Stimulated activated CD4-positive, alpha-beta T cell treated with anti-CD3 and anti-CD28 coated beads, TNF-alpha, amount 100 ng/mL, for 1 hour (primary cell): ENCODE results near the gene REEP6.

Source experiments
- DNase-seq, 3 donors: peaks; one replicate each; pipeline ENCODE4 v3.0.0-alpha.2; 2020; ENCODE audit warnings: low read depth in 3 of 3, low spot score in 1 of 3

REEP6 gene

DNA sequence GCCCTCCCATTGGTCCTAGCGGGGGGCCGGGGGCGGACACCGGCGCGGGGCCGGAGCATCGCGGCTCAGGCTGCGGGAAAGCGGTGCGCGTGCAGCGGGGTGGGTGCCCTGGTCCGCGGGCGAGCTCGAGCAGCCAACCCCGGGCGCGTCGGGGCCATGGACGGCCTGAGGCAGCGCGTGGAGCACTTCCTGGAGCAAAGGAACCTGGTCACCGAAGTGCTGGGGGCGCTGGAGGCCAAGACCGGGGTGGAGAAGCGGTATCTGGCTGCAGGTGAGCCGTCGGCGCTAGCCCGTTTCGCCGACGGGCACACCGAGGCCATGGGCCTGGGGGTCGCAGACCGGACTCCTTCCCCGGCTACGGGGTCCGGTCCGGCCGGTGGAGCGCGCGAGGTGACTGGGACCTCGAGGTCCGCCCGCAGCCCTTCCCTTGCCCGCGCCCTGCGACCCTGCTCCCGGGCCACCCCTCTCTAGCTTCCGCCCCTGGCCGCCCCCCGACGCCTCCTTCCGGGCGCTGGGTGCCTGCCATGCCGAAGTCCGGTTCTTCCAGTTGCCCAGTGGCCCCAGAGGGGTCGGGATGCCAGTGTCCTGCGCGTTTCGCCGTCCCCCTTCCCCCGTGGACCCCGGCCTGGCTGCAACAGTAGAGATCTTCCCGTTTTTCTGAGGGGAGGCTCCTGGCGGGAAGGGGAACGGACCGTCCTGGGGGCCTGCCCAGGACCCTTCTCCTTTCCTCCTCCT lies at the start of gene REEP6:
REEP6 (plus strand) TSS at position 68 of the 735 bp plus-strand sequence; CDS start at position 157, 89 bp downstream.
- DNase-seq = no peak

GRCh38 chr19:1441677-1442438 lies 49.1 kb upstream of the REEP6 start:
- DNase-seq = no peak

GRCh38 chr19:1445185-1445931 lies 45.6 kb upstream of the REEP6 start:
- DNase-seq = peak in 2 of 3 donors; percentile 49 to 65

GRCh38 chr19:1445932-1446712 lies 44.9 kb upstream of the REEP6 start:
- DNase-seq = no peak

GRCh38 chr19:1446713-1447481 lies 44.1 kb upstream of the REEP6 start:
- no peak for DNase-seq

GRCh38 chr19:1447504-1447903 lies 43.5 kb upstream of the REEP6 start:
- no peak for DNase-seq

DNA sequence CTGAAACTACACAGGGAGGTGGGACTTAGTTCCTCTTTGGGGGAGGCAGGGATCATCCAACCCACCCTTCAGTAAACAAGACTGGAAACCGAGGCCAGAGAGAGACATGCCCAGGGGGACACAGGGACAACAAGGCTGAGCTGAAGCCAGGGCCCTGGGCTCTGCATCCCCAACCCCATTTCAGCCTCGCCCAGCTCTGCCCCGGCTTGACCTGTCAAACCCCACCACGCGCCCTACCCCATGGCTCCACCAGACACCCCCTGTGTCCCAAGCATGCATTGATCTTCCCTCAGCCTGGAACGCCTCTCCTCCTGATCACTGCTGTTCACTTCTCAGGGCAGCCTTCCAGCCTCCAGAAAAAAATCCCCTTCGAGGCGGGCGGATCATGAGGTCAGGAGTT lies 43.0 kb upstream of the REEP6 start:
- no peak for DNase-seq

- no peak for DNase-seq
Observed at GRCh38 chr19:1449467-1450442, 41.2 kb upstream of the REEP6 start, which contains the start of gene APC2. APC2 (plus strand) TSS chr19:1450121; CDS start chr19:1453002, 2,881 bp downstream.

- no peak for DNase-seq
Observed at GRCh38 chr19:1450735-1451731, 39.9 kb upstream of the REEP6 start.

GRCh38 chr19:1451916-1452801 lies 38.8 kb upstream of the REEP6 start:
- no peak for DNase-seq

DNA sequence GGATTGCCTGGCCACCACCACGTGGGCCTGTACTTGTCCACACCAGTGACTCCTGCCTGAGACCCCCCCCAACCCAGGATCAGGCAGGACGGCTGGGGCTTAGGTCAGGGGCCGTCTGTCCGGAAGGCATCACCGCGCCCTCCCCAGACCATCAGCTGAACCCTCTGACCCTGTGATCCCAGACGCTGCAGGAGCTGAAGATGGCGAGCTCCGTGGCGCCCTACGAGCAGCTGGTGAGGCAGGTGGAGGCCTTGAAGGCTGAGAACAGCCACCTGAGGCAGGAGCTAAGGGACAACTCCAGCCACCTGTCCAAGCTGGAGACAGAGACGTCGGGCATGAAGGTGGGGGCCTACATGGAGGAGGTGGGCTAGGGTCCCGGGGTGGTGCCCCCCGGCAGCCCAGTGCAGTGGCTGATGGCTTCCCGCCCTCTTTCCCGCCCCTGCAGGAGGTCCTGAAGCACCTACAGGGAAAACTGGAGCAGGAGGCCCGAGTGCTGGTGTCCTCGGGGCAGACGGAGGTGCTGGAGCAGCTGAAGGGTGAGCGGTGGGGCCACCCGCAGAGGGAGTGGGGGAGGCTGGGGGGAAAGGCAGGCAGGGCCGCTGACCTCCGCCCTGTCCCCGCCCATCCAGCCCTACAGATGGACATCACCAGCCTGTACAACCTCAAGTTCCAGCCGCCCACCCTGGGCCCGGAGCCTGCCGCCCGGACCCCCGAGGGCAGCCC lies 38.0 kb upstream of the REEP6 start:
- DNase-seq = no peak

DNA sequence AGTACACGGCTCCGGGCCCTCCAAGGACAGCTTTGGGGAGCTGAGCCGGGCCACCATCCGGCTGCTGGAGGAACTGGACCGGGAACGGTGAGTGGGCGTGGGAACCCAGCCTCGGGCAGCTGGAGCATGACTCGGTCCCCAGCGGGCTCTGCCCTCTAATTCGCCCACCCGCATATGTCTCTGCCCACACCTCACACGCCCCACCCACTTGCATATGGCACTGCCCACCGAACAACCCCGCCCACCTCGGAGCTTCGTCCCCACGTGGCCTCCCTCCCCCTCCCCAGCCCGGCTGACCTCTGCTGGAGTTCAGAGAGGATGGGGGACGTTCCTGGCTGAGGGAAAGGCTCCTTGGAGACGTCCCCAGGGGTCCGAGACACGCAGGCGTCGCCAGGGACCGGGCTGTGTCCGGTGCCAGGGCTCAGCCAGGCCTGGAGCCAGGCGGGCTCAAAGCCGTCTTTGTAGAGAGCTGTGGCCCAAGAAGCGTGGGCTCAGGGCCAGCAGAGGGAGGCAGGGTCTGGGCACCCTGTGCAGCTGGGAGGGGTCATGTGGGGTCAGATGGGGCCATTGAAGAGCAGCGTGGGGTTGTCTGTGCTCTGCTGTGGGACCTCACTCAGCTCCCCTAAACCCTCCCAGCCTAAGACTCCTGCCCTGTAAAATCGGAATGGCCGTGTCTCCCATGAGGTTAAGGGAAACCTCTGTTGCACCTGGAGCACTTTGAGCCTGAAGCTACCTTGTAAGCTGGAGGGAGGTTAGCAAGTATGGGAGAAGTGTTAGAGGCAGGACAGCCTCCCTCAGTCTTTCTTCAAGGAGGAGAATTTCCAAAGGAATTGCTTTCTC lies 37.2 kb upstream of the REEP6 start:
- DNase-seq = no peak

GRCh38 chr19:1455002-1455335 lies 36.0 kb upstream of the REEP6 start:
- DNase-seq = no peak

DNA sequence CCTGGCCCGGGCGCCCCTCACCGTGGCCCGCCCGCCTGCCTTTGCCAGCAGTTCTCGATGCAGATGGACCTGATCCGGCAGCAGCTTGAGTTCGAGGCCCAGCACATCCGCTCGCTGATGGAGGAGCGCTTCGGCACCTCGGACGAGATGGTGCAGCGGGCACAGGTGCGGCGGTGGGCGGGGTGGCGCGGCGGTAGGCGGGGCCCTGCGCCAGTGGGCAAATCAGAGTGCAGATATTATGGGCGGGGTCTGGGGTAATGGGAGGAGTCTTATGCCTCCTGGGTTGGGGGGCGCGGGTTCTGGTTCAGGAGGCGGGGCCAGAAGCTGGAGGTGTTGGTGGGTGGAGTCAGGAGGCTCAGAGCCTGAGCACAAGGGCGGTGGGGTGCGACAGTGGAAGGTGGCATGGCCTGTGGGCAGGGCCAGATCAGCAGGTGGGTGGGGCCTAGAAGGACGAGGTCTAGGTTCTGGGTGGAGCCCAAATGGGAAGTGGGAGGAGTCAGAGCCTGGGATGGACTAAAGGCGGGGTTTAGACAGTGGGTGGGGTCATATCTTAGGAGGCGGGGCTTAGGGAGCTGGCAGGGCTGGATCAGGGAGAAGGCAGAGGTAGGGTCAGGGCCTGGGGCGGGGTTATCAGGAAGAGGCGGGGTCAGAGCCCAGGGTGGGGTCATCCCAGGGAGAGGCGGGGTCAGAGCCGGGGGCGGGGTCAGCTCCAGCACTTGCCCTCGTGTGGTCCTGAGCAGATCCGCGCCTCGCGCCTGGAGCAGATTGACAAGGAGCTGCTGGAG lies 35.5 kb upstream of the REEP6 start:
- no peak for DNase-seq
